SU-DHL-6 (cell line): ENCODE data around the gene CDC27.

Experiments used
- H2AFZ ChIP-seq: fragments of 200-600 bp; sonication (generic); 2 replicates; pipeline ENCODE4 v1.6.1; 2014; ENCODE audit warnings: low read depth, mild to moderate bottlenecking, moderate library complexity, mixed read lengths, antibody characterized with exemption, low read length; ENCODE audit not compliant: severe bottlenecking
- H3F3A ChIP-seq: fragments of 200-600 bp; shearing (Covaris generic); 2 replicates; pipeline ENCODE4 v1.6.0; 2016; ENCODE audit warnings: antibody characterized with exemption, mild to moderate bottlenecking; ENCODE audit not compliant: insufficient read depth
- H3K27ac ChIP-seq: fragments of 200-600 bp; sonication (generic); 2 replicates; pipeline ENCODE4 v1.5.1; 2016; ENCODE audit warnings: low read depth, mild to moderate bottlenecking, low read length, moderate library complexity, mixed read lengths
- H3K27me3 ChIP-seq: fragments of 200-600 bp; sonication (generic), shearing (Covaris generic); 2 replicates; pipeline ENCODE4 v1.6.0; 2014; ENCODE audit warnings: mild to moderate bottlenecking, low read length
- H3K36me3 ChIP-seq: fragments of 200-600 bp; sonication (generic); 2 replicates; pipeline ENCODE4 v1.6.1; 2014; ENCODE audit warnings: mild to moderate bottlenecking, low read length, mixed read lengths
- H3K4me2 ChIP-seq: fragments of 300-600, 200-600 bp; shearing (Covaris generic), sonication (generic); 2 replicates; pipeline ENCODE4 v1.6.0; 2014; ENCODE audit warnings: low read length, low read depth, mild to moderate bottlenecking; ENCODE audit not compliant: poor library complexity, severe bottlenecking
- H3K4me3 ChIP-seq: fragments of 200-600 bp; sonication (generic); 2 replicates; pipeline ENCODE4 v1.5.1; 2014; ENCODE audit warnings: antibody characterized with exemption, low read length, mild to moderate bottlenecking, mixed read lengths; ENCODE audit not compliant: insufficient read depth, poor library complexity, severe bottlenecking
- H3K79me2 ChIP-seq: fragments of 200-600 bp; sonication (generic); 2 replicates; pipeline ENCODE4 v1.6.1; 2014; ENCODE audit warnings: mild to moderate bottlenecking, low read length, moderate library complexity; ENCODE audit not compliant: insufficient read depth
- H3K9ac ChIP-seq: fragments of 200-600 bp; sonication (generic); 2 replicates; pipeline ENCODE4 v1.7.0; 2014; ENCODE audit warnings: mild to moderate bottlenecking, low read length
- H3K9me2 ChIP-seq: fragments of 200-600 bp; sonication (generic); replicated peaks from 2 replicates; pipeline ENCODE4 v1.6.1; 2014; ENCODE audit warnings: low read length; ENCODE audit not compliant: insufficient read depth
- H3K9me3 ChIP-seq: fragments of 200-600 bp; sonication (generic); 2 replicates; pipeline ENCODE4 v1.6.1; 2014; ENCODE audit warnings: low read length, mixed read lengths; ENCODE audit not compliant: insufficient read depth
- H4K20me1 ChIP-seq: fragments of 200-600 bp; sonication (generic); 2 replicates; pipeline ENCODE4 v1.6.1; 2014; ENCODE audit warnings: low read depth, mild to moderate bottlenecking, antibody characterized with exemption, low read length, moderate library complexity, mixed read lengths
- EZH2phosphoT487 ChIP-seq: fragments of 200-600 bp; sonication (generic), shearing (Covaris generic); conservative IDR thresholded peaks from 2 replicates; pipeline ENCODE4 v1.6.1; 2018; ENCODE audit warnings: mild to moderate bottlenecking, antibody characterized with exemption, low read length, moderate library complexity, mixed read lengths
- TF ChIP-seq, protein P1 (sequence below): fragments of 200-600 bp; sonication (generic); IDR thresholded peaks from one replicate; pipeline ENCODE4 v1.5.1; 2017; ENCODE audit warnings: antibody characterized with exemption, mild to moderate bottlenecking, low read length, moderate library complexity; ENCODE audit not compliant: insufficient read depth, poor library complexity, severe bottlenecking

The CDC27 gene

DNA sequence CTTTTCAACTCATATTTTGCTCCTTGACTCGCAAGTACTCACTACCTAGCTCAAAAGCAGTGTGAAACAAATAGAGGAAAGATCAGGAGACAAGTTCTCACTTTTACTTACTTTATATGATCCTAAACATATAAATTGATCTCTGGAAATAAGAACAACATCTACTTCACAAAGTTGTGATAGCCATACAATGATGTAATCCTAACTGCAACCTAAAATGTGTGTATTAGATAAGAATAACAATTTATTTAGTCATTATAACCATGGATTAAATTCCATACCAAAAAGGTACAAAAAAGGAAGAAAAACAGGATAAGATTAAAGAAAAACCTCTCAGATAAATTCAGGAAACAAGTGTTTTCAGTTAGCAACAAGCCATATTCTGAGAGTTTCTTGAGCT is 103.4 kb downstream of the CDC27 start:
- Histone ChIP-seq H3K9me2 (no peaks in the 10 kb centered on the region), H3K9me3 (no peaks in the 10 kb centered on the region), H3K79me2 (peaks cover 89% of the 10 kb centered on the region), H3K4me3 (no peak overlapping the region), H2AFZ (no peak overlapping the region), H3K27me3 (no peaks in the 10 kb centered on the region), H3K36me3 (peaks cover 8% of the 10 kb centered on the region; the same call in 1 of the 2 replicates), H3K4me2 (no peak overlapping the region), H3K27ac (no peak overlapping the region), H3K9ac (no peak overlapping the region), H3F3A (no peaks in the 10 kb centered on the region), H4K20me1 (peaks cover 10% of the 10 kb centered on the region; the same call in 1 of the 2 replicates)
- TF ChIP-seq, protein P1, sequence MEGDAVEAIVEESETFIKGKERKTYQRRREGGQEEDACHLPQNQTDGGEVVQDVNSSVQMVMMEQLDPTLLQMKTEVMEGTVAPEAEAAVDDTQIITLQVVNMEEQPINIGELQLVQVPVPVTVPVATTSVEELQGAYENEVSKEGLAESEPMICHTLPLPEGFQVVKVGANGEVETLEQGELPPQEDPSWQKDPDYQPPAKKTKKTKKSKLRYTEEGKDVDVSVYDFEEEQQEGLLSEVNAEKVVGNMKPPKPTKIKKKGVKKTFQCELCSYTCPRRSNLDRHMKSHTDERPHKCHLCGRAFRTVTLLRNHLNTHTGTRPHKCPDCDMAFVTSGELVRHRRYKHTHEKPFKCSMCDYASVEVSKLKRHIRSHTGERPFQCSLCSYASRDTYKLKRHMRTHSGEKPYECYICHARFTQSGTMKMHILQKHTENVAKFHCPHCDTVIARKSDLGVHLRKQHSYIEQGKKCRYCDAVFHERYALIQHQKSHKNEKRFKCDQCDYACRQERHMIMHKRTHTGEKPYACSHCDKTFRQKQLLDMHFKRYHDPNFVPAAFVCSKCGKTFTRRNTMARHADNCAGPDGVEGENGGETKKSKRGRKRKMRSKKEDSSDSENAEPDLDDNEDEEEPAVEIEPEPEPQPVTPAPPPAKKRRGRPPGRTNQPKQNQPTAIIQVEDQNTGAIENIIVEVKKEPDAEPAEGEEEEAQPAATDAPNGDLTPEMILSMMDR: no peak
- TF ChIP-seq EZH2phosphoT487: no peak

DNA sequence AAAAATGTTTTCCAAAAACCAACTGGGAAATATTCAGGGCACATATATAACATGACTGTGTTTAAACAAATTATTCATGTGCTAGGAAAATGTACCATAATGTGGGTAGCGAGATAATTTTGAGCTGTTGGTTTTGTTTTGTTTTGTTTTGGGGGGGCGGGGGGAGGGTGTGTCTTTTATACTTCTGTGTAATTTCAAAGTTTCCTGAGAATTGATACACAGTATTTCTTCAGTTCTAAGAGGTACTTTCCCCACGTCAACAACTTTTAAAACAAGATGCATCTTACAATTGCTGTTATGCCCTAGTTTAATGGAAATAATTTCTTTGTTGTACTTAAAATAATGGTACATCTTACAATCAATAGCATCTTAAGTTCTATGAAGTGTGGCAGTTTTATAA is 110.3 kb downstream of the CDC27 start:
- H4K20me1 ChIP-seq: 0 out of 2 replicates have a peak, but pooled peaks cover 3% of the 10 kb centered on the region
- no peak overlapping the region for H2AFZ ChIP-seq
- TF ChIP-seq, protein P1: no peak
- no peak for TF ChIP-seq EZH2phosphoT487
- H3K9me3 ChIP-seq: no peaks in the 10 kb centered on the region
- H3K4me3 ChIP-seq: no peak overlapping the region
- H3K9me2 ChIP-seq: no peaks in the 10 kb centered on the region
- H3F3A ChIP-seq: no peaks in the 10 kb centered on the region
- H3K36me3 ChIP-seq: peaks cover 8% of the 10 kb centered on the region; the same call in 1 of the 2 replicates
- no peak overlapping the region for H3K9ac ChIP-seq
- peaks cover 35% of the 10 kb centered on the region for H3K79me2 ChIP-seq
- no peaks in the 10 kb centered on the region for H3K27me3 ChIP-seq
- H3K4me2 ChIP-seq: no peak overlapping the region
- H3K27ac ChIP-seq: no peak overlapping the region

DNA sequence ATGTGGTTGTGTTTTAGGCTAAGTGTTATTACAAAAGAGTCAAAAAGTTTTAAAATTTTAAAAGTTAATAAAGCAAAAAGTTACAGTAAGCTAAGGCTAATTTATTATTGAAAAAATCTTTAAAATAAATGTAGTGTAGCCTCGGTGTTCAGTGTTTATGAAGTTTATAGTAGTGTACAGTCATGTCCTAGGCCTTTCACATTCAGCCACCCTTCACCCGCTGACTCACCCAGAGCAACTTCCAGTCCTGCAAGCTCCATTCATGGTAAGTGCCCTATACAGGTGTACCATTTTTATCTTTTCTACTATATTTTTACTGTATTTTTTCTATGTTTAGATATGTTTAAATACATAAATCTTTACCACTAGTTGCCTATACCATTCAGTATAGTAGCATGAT is 111.5 kb downstream of the CDC27 start:
- Histone ChIP-seq H3K79me2 (peaks cover 26% of the 10 kb centered on the region), H3K4me2 (no peak overlapping the region), H2AFZ (no peak overlapping the region), H3K36me3 (peaks cover 8% of the 10 kb centered on the region; the same call in 1 of the 2 replicates), H3F3A (no peaks in the 10 kb centered on the region), H3K9ac (no peak overlapping the region), H3K27ac (no peak overlapping the region), H3K4me3 (no peak overlapping the region), H3K9me2 (no peaks in the 10 kb centered on the region), H3K27me3 (no peaks in the 10 kb centered on the region), H4K20me1 (no peaks in the 10 kb centered on the region), H3K9me3 (no peaks in the 10 kb centered on the region)
- TF ChIP-seq, protein P1: no peak
